ENCODE measurements around the gene C3AR1. TPM values are rescaled to one million over a fixed set of nuclear protein-coding genes. Genes with fewer than 3 reads are reported as not detected.
A peak's percentile ranks its signal among the peaks of the same experiment; 100 is the strongest.
"Not testable (repeated sequence)": the region's sequence is repeated elsewhere in the genome, so short reads cannot be mapped to it uniquely, and the experiment has no call there.

The C3AR1 gene
- total RNA-seq, 1 experiment from 2014 or later: not detected

- H3K4me1 ChIP-seq (ENCODE audit: control insufficient read depth, insufficient read depth, low read length): peaks cover 16% of the 10 kb centered on the region
- BruUV-seq (replicated peaks): no TSS peak
- peak within 1 kb of the TSS; percentile 70 to 77 for H3K4me3 ChIP-seq (ENCODE audit: low read depth in 2 of 2, low read length in 2 of 2)
- ChIA-PET POLR2A (no interaction called here), CTCF (no interaction called here)
- ATAC-seq: peak; percentile 91
- H3K9me3 ChIP-seq (ENCODE audit: control insufficient read depth, insufficient read depth, low read depth, low read length): no peaks in the 10 kb centered on the region
- no peaks in the 10 kb centered on the region for H3K27me3 ChIP-seq (ENCODE audit: control insufficient read depth, insufficient read depth, low read length)
- intact Hi-C loops (cut with micrococcal nuclease; ENCODE audit: unreplicated experiment): no loop called here
- in situ Hi-C loops (cut with HindIII; ENCODE audit: low pct_unique_long_range_greater_than_20kb, low sequenced_read_pairs): no loop called here
- H3K36me3 ChIP-seq (ENCODE audit: control insufficient read depth, insufficient read depth, low read length): no peaks in the 10 kb centered on the region; the same call in 1 of the 2 replicates
- no peak for DNase-seq (ENCODE audit: low read depth, low spot score)
- TF ChIP-seq POLR2AphosphoS5 (IDR thresholded peaks at IDR 0.05; ENCODE audit: low read depth, low read length) (no peak), SIN3A (IDR thresholded peaks at IDR 0.05; ENCODE audit: borderline replicate concordance, insufficient read depth, low read depth, low read length) (0 out of 2 replicates have a peak, but pooled peaks have one; percentile 37), TCF7L2 (IDR thresholded peaks at IDR 0.05; ENCODE audit: low read depth, low read length) (no peak)
- TF ChIP-seq, protein P1, sequence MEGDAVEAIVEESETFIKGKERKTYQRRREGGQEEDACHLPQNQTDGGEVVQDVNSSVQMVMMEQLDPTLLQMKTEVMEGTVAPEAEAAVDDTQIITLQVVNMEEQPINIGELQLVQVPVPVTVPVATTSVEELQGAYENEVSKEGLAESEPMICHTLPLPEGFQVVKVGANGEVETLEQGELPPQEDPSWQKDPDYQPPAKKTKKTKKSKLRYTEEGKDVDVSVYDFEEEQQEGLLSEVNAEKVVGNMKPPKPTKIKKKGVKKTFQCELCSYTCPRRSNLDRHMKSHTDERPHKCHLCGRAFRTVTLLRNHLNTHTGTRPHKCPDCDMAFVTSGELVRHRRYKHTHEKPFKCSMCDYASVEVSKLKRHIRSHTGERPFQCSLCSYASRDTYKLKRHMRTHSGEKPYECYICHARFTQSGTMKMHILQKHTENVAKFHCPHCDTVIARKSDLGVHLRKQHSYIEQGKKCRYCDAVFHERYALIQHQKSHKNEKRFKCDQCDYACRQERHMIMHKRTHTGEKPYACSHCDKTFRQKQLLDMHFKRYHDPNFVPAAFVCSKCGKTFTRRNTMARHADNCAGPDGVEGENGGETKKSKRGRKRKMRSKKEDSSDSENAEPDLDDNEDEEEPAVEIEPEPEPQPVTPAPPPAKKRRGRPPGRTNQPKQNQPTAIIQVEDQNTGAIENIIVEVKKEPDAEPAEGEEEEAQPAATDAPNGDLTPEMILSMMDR (IDR thresholded peaks at IDR 0.05): no peak
- TF ChIP-seq, protein P2, sequence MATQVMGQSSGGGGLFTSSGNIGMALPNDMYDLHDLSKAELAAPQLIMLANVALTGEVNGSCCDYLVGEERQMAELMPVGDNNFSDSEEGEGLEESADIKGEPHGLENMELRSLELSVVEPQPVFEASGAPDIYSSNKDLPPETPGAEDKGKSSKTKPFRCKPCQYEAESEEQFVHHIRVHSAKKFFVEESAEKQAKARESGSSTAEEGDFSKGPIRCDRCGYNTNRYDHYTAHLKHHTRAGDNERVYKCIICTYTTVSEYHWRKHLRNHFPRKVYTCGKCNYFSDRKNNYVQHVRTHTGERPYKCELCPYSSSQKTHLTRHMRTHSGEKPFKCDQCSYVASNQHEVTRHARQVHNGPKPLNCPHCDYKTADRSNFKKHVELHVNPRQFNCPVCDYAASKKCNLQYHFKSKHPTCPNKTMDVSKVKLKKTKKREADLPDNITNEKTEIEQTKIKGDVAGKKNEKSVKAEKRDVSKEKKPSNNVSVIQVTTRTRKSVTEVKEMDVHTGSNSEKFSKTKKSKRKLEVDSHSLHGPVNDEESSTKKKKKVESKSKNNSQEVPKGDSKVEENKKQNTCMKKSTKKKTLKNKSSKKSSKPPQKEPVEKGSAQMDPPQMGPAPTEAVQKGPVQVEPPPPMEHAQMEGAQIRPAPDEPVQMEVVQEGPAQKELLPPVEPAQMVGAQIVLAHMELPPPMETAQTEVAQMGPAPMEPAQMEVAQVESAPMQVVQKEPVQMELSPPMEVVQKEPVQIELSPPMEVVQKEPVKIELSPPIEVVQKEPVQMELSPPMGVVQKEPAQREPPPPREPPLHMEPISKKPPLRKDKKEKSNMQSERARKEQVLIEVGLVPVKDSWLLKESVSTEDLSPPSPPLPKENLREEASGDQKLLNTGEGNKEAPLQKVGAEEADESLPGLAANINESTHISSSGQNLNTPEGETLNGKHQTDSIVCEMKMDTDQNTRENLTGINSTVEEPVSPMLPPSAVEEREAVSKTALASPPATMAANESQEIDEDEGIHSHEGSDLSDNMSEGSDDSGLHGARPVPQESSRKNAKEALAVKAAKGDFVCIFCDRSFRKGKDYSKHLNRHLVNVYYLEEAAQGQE (IDR thresholded peaks at IDR 0.05; ENCODE audit: insufficient read depth in 1 of 2, low read depth in 2 of 2, low read length in 1 of 2): no peak
- peak within 1 kb of the TSS; percentile 86 for H3K27ac ChIP-seq (ENCODE audit: low read length)
Observed at GRCh38 chr12:8032242-8033152, 33.7 kb downstream of the C3AR1 start, which contains the start of gene FOXJ2. TSS of gene FOXJ2 (plus strand) at chr12:8032716. CDS start at chr12:8039833, 7,117 bp downstream.

- in situ Hi-C loops (cut with HindIII; ENCODE audit: low pct_unique_long_range_greater_than_20kb, low sequenced_read_pairs): no loop called here
- BruUV-seq (replicated peaks): no TSS peak
Observed at GRCh38 chr12:8031872-8032241, 34.3 kb downstream of the C3AR1 start.

DNA sequence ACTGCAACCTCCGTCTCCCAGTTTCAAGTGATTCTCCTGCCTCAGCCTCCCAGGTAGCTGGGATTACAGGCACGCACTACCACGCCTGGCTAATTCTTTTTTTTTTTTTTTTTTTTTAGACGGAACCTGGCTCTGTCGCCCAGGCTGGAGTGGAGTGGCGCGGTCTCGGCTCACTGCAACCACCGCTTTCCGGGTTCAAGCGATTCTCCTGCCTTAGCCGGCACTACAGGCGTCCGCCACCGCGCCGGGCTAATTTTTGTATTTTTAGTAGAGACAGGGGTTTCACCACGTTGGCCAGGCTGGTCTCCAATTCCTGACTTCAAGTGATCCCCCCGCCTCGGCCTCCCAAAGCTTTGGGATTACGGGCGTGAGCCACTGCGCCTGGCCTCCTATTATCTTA lies 35.1 kb downstream of the C3AR1 start:
- in situ Hi-C loops (cut with HindIII; ENCODE audit: low pct_unique_long_range_greater_than_20kb, low sequenced_read_pairs); H3K36me3 ChIP-seq (ENCODE audit: control insufficient read depth, insufficient read depth, low read length); H3K9me3 ChIP-seq (ENCODE audit: control insufficient read depth, insufficient read depth, low read depth, low read length); BruUV-seq (replicated peaks); H3K27me3 ChIP-seq (ENCODE audit: control insufficient read depth, insufficient read depth, low read length); H3K27ac ChIP-seq (ENCODE audit: low read length); intact Hi-C loops (cut with micrococcal nuclease; ENCODE audit: unreplicated experiment); H3K4me3 ChIP-seq (ENCODE audit: low read depth in 2 of 2, low read length in 2 of 2); ATAC-seq; DNase-seq (ENCODE audit: low read depth, low spot score): not testable (repeated sequence)
- POLR2A ChIA-PET: interaction anchor here (0.7 kb wide), 1 partner anchor 938 kb away, joined by 8 read pairs; no protein-coding TSS in a partner anchor
- H3K4me1 ChIP-seq (ENCODE audit: control insufficient read depth, insufficient read depth, low read length): peaks cover 16% of the 10 kb centered on the region
- CTCF ChIA-PET: interaction anchor here (0.6 kb wide), 1 partner anchor 98 kb away, joined by 4 read pairs; no protein-coding TSS in a partner anchor

More at GRCh38 chr12:8031872-8032241, 34.3 kb downstream of the C3AR1 start:
- Histone ChIP-seq H3K4me3 (ENCODE audit: low read depth in 2 of 2, low read length in 2 of 2) (peak overlapping the region; percentile 70 to 71), H3K4me1 (ENCODE audit: control insufficient read depth, insufficient read depth, low read length) (peaks cover 16% of the 10 kb centered on the region), H3K27me3 (ENCODE audit: control insufficient read depth, insufficient read depth, low read length) (no peaks in the 10 kb centered on the region), H3K9me3 (ENCODE audit: control insufficient read depth, insufficient read depth, low read depth, low read length) (no peaks in the 10 kb centered on the region), H3K36me3 (ENCODE audit: control insufficient read depth, insufficient read depth, low read length) (no peaks in the 10 kb centered on the region; the same call in 1 of the 2 replicates), H3K27ac (ENCODE audit: low read length) (peak overlapping the region; percentile 86)
- ChIA-PET POLR2A (interaction anchor here (0.7 kb wide), 1 partner anchor 937 kb away, joined by 8 read pairs; no protein-coding TSS in a partner anchor), CTCF (interaction anchor here (0.6 kb wide), 1 partner anchor 99 kb away, joined by 4 read pairs; no protein-coding TSS in a partner anchor)
- intact Hi-C loops (cut with micrococcal nuclease; ENCODE audit: unreplicated experiment): no loop called here
- no peak for ATAC-seq
- DNase-seq (ENCODE audit: low read depth, low spot score): no peak
- TF ChIP-seq, protein P2 (IDR thresholded peaks at IDR 0.05; ENCODE audit: insufficient read depth in 1 of 2, low read depth in 2 of 2, low read length in 1 of 2): no peak
- TF ChIP-seq TCF7L2 (IDR thresholded peaks at IDR 0.05; ENCODE audit: low read depth, low read length): no peak
- TF ChIP-seq POLR2AphosphoS5 (IDR thresholded peaks at IDR 0.05; ENCODE audit: low read depth, low read length): no peak
